Lower leg skin (tissue), 4 donors: ENCODE measurements around the gene COL25A1. TPM values are rescaled to one million over a fixed set of nuclear protein-coding genes. Genes with fewer than 3 reads are reported as not detected.

Experiments used
- DNase-seq, 2 donors: peaks; one replicate each; pipeline ENCODE4 v3.0.0-alpha.2; 2019; ENCODE audit warnings: low spot score in 2 of 2
- H3K4me3 ChIP-seq: fragments of 200-600 bp; sonication (generic); 2 replicates; pipeline ENCODE4 v1.5.1; 2017; ENCODE audit warnings: mild to moderate bottlenecking, low read depth; ENCODE audit not compliant: poor library complexity, severe bottlenecking
- POLR2A ChIP-seq, 2 donors: fragments of 450-650 bp; IDR thresholded peaks; one replicate each; pipeline ENCODE4 v1.6.1; 2016 to 2017; ENCODE audit warnings: antibody characterized with exemption in 2 of 2, mild to moderate bottlenecking in 1 of 2, moderate library complexity in 1 of 2
- WGBS, 2 donors: methylation state at CpG; one replicate each; pipeline ENCODE4 v1.1.5; 2018; 5-methylcytosine and 5-hydroxymethylcytosine counted together
- intact Hi-C: fragments of 100-400 bp; cut with DNase I; formaldehyde crosslinking; loops from one replicate; pipeline ENCODE4 v1.15.0; 2023; ENCODE audit warnings: low total_unique reads
- total RNA-seq, 4 donors: library from RNA; depleted of rRNA; stranded (reverse); fragments of >200 nt; gene quantifications; one replicate each; pipeline ENCODE4 v1.1.0, GENCODE V29; 2016
- TF ChIP-seq, protein P1 (sequence below), 3 donors: fragments of 450-650 bp; IDR thresholded peaks; one replicate each; pipeline ENCODE4 v1.5.1; 2016; ENCODE audit warnings: antibody characterized with exemption in 3 of 3, mild to moderate bottlenecking in 3 of 3, moderate library complexity in 2 of 3

COL25A1 gene
- total RNA-seq, 4 donors from 2014 or later: 0.42 to 2.4 (median 1.5) TPM

DNA sequence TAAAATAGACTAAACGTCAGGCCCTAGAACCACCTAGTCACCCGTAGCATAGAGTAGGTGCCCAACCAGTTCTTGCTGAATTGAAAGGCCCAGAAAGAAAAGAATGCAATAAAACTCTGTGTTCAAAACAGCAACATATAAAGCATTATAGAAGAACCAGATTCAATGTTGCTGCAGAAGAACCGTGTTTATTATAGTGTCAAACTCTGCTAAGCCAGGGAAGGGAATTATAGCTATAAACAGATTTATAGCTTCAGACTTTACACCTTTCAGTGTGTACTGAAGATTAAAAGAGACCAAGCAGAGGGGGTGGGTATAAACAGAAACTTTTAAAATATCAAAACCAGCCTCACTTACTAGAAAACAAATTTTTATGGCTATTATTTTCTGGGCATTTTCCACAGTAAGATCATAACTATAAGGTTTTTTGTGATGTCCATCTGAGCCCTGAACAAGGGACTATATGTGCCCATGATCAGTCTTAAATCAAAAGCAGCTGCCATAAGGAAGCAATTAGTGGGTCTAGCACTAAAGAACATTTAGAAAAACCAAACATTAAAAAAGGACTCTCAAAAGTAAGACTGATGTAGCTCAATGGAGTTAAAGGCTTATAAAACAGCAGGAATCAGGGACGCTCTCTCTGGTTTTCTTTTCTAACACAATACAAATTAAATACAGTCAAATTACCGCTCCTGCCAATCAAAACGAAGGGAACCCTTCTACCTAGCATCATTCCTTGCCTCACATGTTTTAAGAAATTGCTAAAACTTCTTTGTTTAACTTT, 319.9 kb downstream of the COL25A1 start:
- 69 to 74% methylated on average over 6 of the region's 6 CpGs for WGBS, 2 donors
- TF ChIP-seq POLR2A (IDR thresholded peaks at IDR 0.05): no peak
- TF ChIP-seq, protein P1, sequence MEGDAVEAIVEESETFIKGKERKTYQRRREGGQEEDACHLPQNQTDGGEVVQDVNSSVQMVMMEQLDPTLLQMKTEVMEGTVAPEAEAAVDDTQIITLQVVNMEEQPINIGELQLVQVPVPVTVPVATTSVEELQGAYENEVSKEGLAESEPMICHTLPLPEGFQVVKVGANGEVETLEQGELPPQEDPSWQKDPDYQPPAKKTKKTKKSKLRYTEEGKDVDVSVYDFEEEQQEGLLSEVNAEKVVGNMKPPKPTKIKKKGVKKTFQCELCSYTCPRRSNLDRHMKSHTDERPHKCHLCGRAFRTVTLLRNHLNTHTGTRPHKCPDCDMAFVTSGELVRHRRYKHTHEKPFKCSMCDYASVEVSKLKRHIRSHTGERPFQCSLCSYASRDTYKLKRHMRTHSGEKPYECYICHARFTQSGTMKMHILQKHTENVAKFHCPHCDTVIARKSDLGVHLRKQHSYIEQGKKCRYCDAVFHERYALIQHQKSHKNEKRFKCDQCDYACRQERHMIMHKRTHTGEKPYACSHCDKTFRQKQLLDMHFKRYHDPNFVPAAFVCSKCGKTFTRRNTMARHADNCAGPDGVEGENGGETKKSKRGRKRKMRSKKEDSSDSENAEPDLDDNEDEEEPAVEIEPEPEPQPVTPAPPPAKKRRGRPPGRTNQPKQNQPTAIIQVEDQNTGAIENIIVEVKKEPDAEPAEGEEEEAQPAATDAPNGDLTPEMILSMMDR (IDR thresholded peaks at IDR 0.05): no peak
- intact Hi-C loops: no loop called here
- DNase-seq: no peak
- H3K4me3 ChIP-seq: no peak overlapping the region

DNA sequence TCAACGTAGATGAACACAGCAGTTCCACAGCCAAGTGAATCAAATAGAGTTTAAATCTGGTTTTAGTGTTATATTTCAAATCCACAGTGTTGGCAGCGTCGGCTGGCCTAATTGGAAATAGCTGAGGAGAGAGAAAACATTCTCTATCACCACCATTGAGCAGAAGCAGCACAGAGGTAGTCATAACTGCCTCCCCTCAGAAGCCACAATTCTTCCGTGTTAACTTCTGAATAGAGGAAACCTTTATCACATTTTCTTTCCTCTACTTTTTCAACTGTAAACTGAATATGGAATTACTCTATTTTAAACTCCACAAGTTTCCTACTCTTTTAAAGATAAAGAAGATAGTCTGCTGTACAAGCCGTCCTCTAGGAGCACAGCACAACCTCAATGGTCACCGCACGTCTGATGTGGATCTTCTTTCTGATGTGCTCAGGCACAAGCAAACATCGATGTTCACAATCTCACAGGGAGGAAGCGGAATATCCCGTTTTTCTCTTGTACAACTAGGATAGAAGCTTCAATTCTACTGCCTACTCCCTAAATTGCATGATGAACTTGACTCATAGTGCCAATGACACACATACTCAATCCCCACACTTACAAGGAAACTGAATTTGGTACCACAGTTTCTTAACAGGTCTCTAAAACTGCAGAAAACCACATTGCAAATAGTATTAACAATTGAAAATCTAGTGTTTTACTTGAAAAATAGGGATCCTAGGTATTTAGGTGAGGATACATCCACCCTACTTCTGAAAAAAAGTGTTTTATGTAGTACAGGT, 321.8 kb downstream of the COL25A1 start:
- TF ChIP-seq POLR2A (IDR thresholded peaks at IDR 0.05): no peak
- TF ChIP-seq, protein P1 (IDR thresholded peaks at IDR 0.05): no peak
- no peak for DNase-seq
- intact Hi-C loops: no loop called here
- 85 to 88% methylated on average over 10 of the region's 10 CpGs for WGBS, 2 donors
- H3K4me3 ChIP-seq: no peak overlapping the region

DNA sequence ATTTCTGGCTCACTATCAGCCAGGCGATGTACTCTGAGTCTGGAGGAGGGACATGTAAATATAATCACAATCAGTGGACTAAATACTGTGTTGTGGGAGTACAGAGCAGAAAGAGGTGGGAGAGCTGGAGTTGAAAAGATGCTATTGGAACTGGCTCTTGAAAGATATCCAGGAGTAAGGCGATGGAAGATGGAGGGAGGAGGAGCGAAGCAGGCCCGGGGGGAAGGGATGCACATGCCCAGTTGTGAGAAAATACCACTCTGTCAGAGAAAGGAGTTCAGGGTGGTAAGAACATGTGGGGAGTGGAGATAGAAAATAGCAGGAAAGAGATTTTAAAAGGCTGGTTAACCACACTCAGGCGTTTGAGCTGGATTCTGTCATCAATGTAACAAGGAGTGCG, 322.7 kb downstream of the COL25A1 start:
- no peak overlapping the region for H3K4me3 ChIP-seq
- TF ChIP-seq POLR2A (IDR thresholded peaks at IDR 0.05): no peak
- TF ChIP-seq, protein P1 (IDR thresholded peaks at IDR 0.05): no peak
- intact Hi-C loops: no loop called here
- DNase-seq: no peak
- WGBS, 2 donors: 85 to 89% methylated on average over 6 of the region's 6 CpGs

DNA sequence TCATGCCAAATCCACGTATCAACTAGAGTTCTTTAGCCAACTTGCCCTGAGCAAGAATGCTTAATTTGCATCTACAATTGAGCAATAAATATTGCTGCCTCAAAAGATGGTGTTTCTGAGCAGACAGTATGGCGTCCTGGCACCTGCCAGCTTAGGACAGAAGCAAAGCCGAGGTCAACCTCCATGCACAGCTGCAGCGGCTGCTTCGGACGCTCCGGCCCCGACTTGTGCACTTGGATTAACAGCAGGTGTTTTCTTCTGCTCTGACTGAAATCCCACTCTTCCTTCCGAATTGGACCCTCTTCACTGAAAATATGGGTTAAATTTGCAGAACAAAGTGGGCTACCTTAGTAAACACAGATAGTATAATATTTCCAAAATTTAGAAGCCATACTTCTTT, 324.4 kb downstream of the COL25A1 start:
- H3K4me3 ChIP-seq: no peak overlapping the region
- TF ChIP-seq POLR2A (IDR thresholded peaks at IDR 0.05): no peak
- TF ChIP-seq, protein P1 (IDR thresholded peaks at IDR 0.05): no peak
- intact Hi-C loops: no loop called here
- 82 to 87% methylated on average over 9 of the region's 9 CpGs for WGBS, 2 donors
- no peak for DNase-seq

DNA sequence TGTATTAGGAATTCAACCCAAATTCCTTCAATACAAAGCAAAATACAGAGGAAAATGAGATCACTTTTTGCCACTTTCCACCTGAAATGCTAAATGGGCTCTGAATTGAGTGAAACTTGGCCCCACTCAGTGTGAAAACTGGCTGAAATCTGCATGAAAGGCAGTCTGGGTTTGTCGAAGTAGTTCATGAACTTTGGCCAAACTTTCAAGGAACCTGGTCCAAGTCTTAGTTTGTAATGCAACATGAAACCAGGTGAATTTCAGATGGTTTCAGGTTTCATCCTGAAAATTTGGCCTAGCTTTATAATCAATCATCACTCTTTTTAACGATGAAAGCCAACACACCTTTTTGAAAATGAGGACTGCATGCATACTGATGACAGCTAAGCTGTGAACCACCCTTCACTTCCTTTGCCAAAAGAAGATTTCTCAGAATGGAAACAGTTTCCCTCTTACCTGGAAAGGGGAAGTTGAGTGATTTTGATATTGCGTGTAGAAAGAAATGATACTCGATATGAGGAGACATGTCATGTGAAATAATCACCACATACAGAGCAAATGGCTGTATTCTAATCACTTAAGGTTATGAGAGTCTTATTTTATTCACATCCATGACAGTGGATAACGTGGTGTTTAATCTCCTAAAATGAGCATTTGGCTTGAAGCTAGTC, 329.7 kb downstream of the COL25A1 start:
- 44 to 51% methylated on average over 5 of the region's 5 CpGs for WGBS, 2 donors
- H3K4me3 ChIP-seq: no peak overlapping the region
- intact Hi-C loops: no loop called here
- no peak for TF ChIP-seq POLR2A (IDR thresholded peaks at IDR 0.05)
- TF ChIP-seq, protein P1 (IDR thresholded peaks at IDR 0.05): no peak
- no peak for DNase-seq
